WTC11 (cell line): ENCODE data around the gene MT1B. TPM values are rescaled to one million over a fixed set of nuclear protein-coding genes. Genes with fewer than 3 reads are reported as not detected.
A peak's percentile ranks its signal among the peaks of the same experiment; 100 is the strongest.

Source experiments
- ATAC-seq: fragments of 200-7000 bp; cut with Tn5 transposase; 2 replicates; pipeline ENCODE4 v1.10.0; 2021; ENCODE audit warnings: mild to moderate bottlenecking, moderate library complexity
- CTCF ChIA-PET: fragments of 300-600 bp; sonication (Branson Sonifier 250); formaldehyde crosslinking; loops from one replicate; lab custom pipeline; 2021; ENCODE audit warnings: antibody characterized with exemption; lab: Charles Lee
- POLR2A ChIA-PET: fragments of 350-600 bp; sonication (Branson Sonifier 250); formaldehyde crosslinking; loops from one replicate; lab custom pipeline; 2021; ENCODE audit warnings: antibody characterized with exemption; lab: Charles Lee
- DNase-seq: peaks from one replicate; pipeline ENCODE4 v3.0.0; 2021; ENCODE audit warnings: low spot score
- H3K27ac Mint-ChIP-seq: 2 replicates; pipeline ENCODE4 v1.8.0; 2021; ENCODE audit warnings: mixed read lengths
- H3K27me3 Mint-ChIP-seq: 2 replicates; pipeline ENCODE4 v1.8.0; 2021; ENCODE audit warnings: low read depth, mild to moderate bottlenecking, moderate library complexity, mixed read lengths
- H3K36me3 Mint-ChIP-seq: 2 replicates; pipeline ENCODE4 v1.8.0; 2021; ENCODE audit warnings: mixed read lengths
- H3K4me1 Mint-ChIP-seq: 2 replicates; pipeline ENCODE4 v1.8.0; 2022; ENCODE audit warnings: mixed read lengths
- H3K4me3 Mint-ChIP-seq: 2 replicates; pipeline ENCODE4 v1.8.0; 2021; ENCODE audit warnings: mild to moderate bottlenecking, moderate library complexity, mixed read lengths
- H3K9me3 Mint-ChIP-seq: 2 replicates; pipeline ENCODE4 v1.8.0; 2021; ENCODE audit warnings: mixed read lengths
- GABPB1 ChIP-seq: sonication (generic); formaldehyde crosslinking; IDR thresholded peaks from 2 replicates; pipeline ENCODE4 v1.8.1; 2023; ENCODE audit warnings: mild to moderate bottlenecking, missing genetic modification reagents
- HMGA2 ChIP-seq: fragments of 250-450 bp; sonication (Bioruptor Pico); IDR thresholded peaks from 2 replicates; pipeline ENCODE4 v1.4.0; 2021; ENCODE audit warnings: mild to moderate bottlenecking, moderate library complexity
- IRF2 ChIP-seq: sonication (generic); formaldehyde crosslinking; IDR thresholded peaks from 2 replicates; pipeline ENCODE4 v1.8.0; 2022; ENCODE audit warnings: low read depth, missing genetic modification reagents, borderline replicate concordance
- JAZF1 ChIP-seq: fragments of 250-450 bp; sonication (Bioruptor Pico); IDR thresholded peaks from 2 replicates; pipeline ENCODE4 v1.9.0; 2021; ENCODE audit warnings: moderate library complexity, mild to moderate bottlenecking, inconsistent platforms
- MYBL2 ChIP-seq: sonication (generic); formaldehyde crosslinking; IDR thresholded peaks from 2 replicates; pipeline ENCODE4 v1.8.1; 2023; ENCODE audit warnings: mild to moderate bottlenecking, moderate library complexity, missing genetic modification reagents
- NFATC4 ChIP-seq: fragments of 250-450 bp; sonication (Bioruptor Pico); IDR thresholded peaks from 2 replicates; pipeline ENCODE4 v1.9.0; 2021; ENCODE audit warnings: mild to moderate bottlenecking
- NFYB ChIP-seq: sonication (generic); formaldehyde crosslinking; conservative IDR thresholded peaks from 2 replicates; pipeline ENCODE4 v1.8.0; 2022; ENCODE audit warnings: low read depth, missing genetic modification reagents
- TEAD4 ChIP-seq: sonication (generic); formaldehyde crosslinking; IDR thresholded peaks from 2 replicates; pipeline ENCODE4 v1.8.0; 2022; ENCODE audit warnings: mild to moderate bottlenecking, missing genetic modification reagents
- ZNF121 ChIP-seq: sonication (generic); formaldehyde crosslinking; IDR thresholded peaks from 2 replicates; pipeline ENCODE4 v1.8.0; 2023; ENCODE audit warnings: missing genetic modification reagents
- ZNF423 ChIP-seq: fragments of 250-450 bp; sonication (Bioruptor Pico); IDR thresholded peaks from 2 replicates; pipeline ENCODE4 v2.1.2; 2022; ENCODE audit warnings: mild to moderate bottlenecking, moderate library complexity
- total RNA-seq: library from RNA; stranded (reverse); gene quantifications from 3 replicates; pipeline ENCODE4 v1.2.3, GENCODE V29; 2021
- TF ChIP-seq, protein P1 (sequence below): sonication (generic); formaldehyde crosslinking; IDR thresholded peaks from 2 replicates; pipeline ENCODE4 v1.8.0; 2022; ENCODE audit warnings: mild to moderate bottlenecking, missing genetic modification reagents
- TF ChIP-seq, protein P2 (sequence below): sonication (generic); formaldehyde crosslinking; IDR thresholded peaks from 2 replicates; pipeline ENCODE4 v1.8.0; 2022; ENCODE audit warnings: missing genetic modification reagents
- TF ChIP-seq, protein P3 (sequence below): sonication (generic); formaldehyde crosslinking; IDR thresholded peaks from 2 replicates; pipeline ENCODE4 v1.8.1; 2022; ENCODE audit warnings: missing genetic modification reagents, borderline replicate concordance
- TF ChIP-seq, protein P4 (sequence below): sonication (generic); formaldehyde crosslinking; IDR thresholded peaks from 2 replicates; pipeline ENCODE4 v1.8.1; 2023; ENCODE audit warnings: mild to moderate bottlenecking, missing genetic modification reagents, borderline replicate concordance
- TF ChIP-seq, protein P5 (sequence below): sonication (generic); formaldehyde crosslinking; IDR thresholded peaks from 2 replicates; pipeline ENCODE4 v1.8.1; 2023; ENCODE audit warnings: mild to moderate bottlenecking, missing genetic modification reagents, moderate library complexity
- TF ChIP-seq, protein P6 (sequence below): sonication (generic); formaldehyde crosslinking; IDR thresholded peaks from 2 replicates; pipeline ENCODE4 v1.8.1; 2022; ENCODE audit warnings: low read depth, mild to moderate bottlenecking, moderate library complexity, missing genetic modification reagents, borderline replicate concordance
- TF ChIP-seq, protein P7 (sequence below): fragments of 200-600 bp; IDR thresholded peaks from 2 replicates; pipeline ENCODE4 v1.8.0; 2022; ENCODE audit warnings: antibody characterized with exemption

MT1B gene
- total RNA-seq, 1 experiment from 2014 or later = not detected

DNA sequence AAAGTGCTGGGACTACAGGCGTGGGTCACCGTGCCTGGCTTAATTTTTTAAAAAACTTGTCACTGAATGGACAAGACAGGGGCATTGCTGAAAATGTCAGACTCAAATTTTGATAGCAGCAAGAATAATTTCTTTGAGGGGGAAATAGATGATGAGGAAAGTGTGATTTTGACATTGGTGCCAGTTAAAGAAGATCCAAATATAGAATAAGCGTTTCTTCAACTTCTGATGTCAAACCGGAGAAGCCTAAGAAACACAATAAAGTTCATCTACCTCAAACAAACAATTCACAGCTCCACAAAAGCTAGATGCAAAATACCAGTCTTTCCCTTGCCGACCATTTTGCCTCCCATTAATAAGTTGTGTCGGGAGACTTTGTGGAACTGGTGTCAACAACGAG, 35.1 kb downstream of the MT1B start:
- TF ChIP-seq, protein P1, sequence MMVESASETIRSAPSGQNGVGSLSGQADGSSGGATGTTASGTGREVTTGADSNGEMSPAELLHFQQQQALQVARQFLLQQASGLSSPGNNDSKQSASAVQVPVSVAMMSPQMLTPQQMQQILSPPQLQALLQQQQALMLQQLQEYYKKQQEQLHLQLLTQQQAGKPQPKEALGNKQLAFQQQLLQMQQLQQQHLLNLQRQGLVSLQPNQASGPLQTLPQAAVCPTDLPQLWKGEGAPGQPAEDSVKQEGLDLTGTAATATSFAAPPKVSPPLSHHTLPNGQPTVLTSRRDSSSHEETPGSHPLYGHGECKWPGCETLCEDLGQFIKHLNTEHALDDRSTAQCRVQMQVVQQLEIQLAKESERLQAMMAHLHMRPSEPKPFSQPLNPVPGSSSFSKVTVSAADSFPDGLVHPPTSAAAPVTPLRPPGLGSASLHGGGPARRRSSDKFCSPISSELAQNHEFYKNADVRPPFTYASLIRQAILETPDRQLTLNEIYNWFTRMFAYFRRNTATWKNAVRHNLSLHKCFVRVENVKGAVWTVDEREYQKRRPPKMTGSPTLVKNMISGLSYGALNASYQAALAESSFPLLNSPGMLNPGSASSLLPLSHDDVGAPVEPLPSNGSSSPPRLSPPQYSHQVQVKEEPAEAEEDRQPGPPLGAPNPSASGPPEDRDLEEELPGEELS = no peak
- TF ChIP-seq JAZF1 (CRISPR knock-in tag) = no peak
- TF ChIP-seq, protein P2, sequence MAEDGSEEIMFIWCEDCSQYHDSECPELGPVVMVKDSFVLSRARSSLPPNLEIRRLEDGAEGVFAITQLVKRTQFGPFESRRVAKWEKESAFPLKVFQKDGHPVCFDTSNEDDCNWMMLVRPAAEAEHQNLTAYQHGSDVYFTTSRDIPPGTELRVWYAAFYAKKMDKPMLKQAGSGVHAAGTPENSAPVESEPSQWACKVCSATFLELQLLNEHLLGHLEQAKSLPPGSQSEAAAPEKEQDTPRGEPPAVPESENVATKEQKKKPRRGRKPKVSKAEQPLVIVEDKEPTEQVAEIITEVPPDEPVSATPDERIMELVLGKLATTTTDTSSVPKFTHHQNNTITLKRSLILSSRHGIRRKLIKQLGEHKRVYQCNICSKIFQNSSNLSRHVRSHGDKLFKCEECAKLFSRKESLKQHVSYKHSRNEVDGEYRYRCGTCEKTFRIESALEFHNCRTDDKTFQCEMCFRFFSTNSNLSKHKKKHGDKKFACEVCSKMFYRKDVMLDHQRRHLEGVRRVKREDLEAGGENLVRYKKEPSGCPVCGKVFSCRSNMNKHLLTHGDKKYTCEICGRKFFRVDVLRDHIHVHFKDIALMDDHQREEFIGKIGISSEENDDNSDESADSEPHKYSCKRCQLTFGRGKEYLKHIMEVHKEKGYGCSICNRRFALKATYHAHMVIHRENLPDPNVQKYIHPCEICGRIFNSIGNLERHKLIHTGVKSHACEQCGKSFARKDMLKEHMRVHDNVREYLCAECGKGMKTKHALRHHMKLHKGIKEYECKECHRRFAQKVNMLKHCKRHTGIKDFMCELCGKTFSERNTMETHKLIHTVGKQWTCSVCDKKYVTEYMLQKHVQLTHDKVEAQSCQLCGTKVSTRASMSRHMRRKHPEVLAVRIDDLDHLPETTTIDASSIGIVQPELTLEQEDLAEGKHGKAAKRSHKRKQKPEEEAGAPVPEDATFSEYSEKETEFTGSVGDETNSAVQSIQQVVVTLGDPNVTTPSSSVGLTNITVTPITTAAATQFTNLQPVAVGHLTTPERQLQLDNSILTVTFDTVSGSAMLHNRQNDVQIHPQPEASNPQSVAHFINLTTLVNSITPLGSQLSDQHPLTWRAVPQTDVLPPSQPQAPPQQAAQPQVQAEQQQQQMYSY (CRISPR knock-in tag) = no peak
- TF ChIP-seq MYBL2 (CRISPR knock-in tag) = no peak
- TF ChIP-seq GABPB1 (CRISPR knock-in tag) = no peak
- TF ChIP-seq NFYB (CRISPR knock-in tag) = no peak
- TF ChIP-seq, all 79 proteins: peak for 0
- peaks cover 30% of the 10 kb centered on the region for H3K36me3 Mint-ChIP-seq
- H3K9me3 Mint-ChIP-seq = peaks cover 16% of the 10 kb centered on the region
- H3K4me1 Mint-ChIP-seq = peaks cover 21% of the 10 kb centered on the region
- peaks cover 5% of the 10 kb centered on the region for H3K27me3 Mint-ChIP-seq
- CTCF ChIA-PET = no interaction called here
- POLR2A ChIA-PET = interaction anchor here (0.7 to 1.8 kb wide), 3 partner anchors 11 to 246 kb away, joined by 4 to 5 read pairs (median 4); partner anchors contain the start of gene MT1E
- H3K27ac Mint-ChIP-seq = no peak overlapping the region
- H3K4me3 Mint-ChIP-seq = no peak overlapping the region
- ATAC-seq (no peak), DNase-seq (no peak)

DNA sequence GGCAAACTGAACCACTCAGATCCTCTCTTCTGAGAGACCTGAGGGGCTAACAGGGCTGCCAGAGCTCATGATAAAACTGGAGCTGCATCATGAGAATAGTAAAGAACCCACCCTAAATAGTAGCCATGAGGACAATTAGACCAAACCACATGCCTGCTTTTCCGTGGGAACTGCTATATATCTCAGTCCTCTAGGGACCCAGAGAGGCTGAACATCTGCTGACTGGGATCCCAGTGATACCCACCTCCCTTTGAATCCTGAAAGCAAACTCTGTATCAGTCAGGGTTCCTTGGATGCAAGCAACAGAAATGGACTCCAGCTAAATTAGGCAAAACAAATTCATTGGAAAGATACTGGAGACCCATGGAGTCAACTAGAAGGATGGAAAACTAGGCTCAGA, 37.1 kb downstream of the MT1B start:
- Mint-ChIP-seq H3K4me1 (peaks cover 15% of the 10 kb centered on the region), H3K36me3 (peaks cover 23% of the 10 kb centered on the region), H3K4me3 (no peak overlapping the region), H3K27me3 (peaks cover 2% of the 10 kb centered on the region; the same call in 1 of the 2 replicates), H3K27ac (no peak overlapping the region), H3K9me3 (peaks cover 16% of the 10 kb centered on the region)
- POLR2A ChIA-PET = no interaction called here
- peak; percentile 33; the same call in 1 of the 2 replicates for ATAC-seq
- CTCF ChIA-PET = interaction anchor here (0.9 to 2.3 kb wide), 2 partner anchors 13 to 15 kb away, joined by 3 to 8 read pairs; no protein-coding TSS in a partner anchor
- no peak for TF ChIP-seq NFATC4 (CRISPR knock-in tag)
- no peak for DNase-seq

DNA sequence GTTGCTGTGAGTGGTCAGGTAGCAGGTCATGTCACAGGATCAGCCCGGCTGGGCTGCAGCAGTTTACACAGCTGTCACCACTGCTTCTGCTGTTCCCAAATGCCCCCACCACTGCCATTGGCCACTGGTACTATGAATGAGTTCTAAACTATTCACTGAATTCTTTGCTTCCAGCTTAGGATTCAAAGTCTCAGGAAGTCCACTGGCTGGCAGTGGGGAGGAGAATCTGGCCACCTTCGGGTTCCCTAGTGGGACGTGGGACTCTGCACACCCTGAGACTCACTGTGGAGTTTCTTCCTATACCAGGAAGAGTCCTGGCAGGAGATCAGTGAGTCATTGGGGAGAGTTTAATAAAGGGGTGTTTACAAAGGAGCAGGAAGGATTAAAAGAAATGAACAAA, 37.5 kb downstream of the MT1B start:
- Mint-ChIP-seq H3K9me3 (peaks cover 16% of the 10 kb centered on the region), H3K4me3 (no peak overlapping the region), H3K36me3 (peaks cover 19% of the 10 kb centered on the region), H3K27me3 (peaks cover 2% of the 10 kb centered on the region; the same call in 1 of the 2 replicates), H3K4me1 (peaks cover 11% of the 10 kb centered on the region), H3K27ac (no peak overlapping the region)
- ChIA-PET POLR2A (no interaction called here), CTCF (interaction anchor here (0.9 to 2.3 kb wide), 2 partner anchors 13 to 16 kb away, joined by 3 to 8 read pairs; no protein-coding TSS in a partner anchor)
- ATAC-seq (no peak), DNase-seq (no peak)
- TF ChIP-seq ZNF423 = no peak
- TF ChIP-seq, protein P3, sequence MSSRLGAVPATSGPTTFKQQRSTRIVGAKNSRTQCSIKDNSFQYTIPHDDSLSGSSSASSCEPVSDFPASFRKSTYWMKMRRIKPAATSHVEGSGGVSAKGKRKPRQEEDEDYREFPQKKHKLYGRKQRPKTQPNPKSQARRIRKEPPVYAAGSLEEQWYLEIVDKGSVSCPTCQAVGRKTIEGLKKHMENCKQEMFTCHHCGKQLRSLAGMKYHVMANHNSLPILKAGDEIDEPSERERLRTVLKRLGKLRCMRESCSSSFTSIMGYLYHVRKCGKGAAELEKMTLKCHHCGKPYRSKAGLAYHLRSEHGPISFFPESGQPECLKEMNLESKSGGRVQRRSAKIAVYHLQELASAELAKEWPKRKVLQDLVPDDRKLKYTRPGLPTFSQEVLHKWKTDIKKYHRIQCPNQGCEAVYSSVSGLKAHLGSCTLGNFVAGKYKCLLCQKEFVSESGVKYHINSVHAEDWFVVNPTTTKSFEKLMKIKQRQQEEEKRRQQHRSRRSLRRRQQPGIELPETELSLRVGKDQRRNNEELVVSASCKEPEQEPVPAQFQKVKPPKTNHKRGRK (CRISPR knock-in tag) = no peak
- TF ChIP-seq, protein P4, sequence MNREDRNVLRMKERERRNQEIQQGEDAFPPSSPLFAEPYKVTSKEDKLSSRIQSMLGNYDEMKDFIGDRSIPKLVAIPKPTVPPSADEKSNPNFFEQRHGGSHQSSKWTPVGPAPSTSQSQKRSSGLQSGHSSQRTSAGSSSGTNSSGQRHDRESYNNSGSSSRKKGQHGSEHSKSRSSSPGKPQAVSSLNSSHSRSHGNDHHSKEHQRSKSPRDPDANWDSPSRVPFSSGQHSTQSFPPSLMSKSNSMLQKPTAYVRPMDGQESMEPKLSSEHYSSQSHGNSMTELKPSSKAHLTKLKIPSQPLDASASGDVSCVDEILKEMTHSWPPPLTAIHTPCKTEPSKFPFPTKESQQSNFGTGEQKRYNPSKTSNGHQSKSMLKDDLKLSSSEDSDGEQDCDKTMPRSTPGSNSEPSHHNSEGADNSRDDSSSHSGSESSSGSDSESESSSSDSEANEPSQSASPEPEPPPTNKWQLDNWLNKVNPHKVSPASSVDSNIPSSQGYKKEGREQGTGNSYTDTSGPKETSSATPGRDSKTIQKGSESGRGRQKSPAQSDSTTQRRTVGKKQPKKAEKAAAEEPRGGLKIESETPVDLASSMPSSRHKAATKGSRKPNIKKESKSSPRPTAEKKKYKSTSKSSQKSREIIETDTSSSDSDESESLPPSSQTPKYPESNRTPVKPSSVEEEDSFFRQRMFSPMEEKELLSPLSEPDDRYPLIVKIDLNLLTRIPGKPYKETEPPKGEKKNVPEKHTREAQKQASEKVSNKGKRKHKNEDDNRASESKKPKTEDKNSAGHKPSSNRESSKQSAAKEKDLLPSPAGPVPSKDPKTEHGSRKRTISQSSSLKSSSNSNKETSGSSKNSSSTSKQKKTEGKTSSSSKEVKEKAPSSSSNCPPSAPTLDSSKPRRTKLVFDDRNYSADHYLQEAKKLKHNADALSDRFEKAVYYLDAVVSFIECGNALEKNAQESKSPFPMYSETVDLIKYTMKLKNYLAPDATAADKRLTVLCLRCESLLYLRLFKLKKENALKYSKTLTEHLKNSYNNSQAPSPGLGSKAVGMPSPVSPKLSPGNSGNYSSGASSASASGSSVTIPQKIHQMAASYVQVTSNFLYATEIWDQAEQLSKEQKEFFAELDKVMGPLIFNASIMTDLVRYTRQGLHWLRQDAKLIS (CRISPR knock-in tag) = no peak
- TF ChIP-seq, protein P5, sequence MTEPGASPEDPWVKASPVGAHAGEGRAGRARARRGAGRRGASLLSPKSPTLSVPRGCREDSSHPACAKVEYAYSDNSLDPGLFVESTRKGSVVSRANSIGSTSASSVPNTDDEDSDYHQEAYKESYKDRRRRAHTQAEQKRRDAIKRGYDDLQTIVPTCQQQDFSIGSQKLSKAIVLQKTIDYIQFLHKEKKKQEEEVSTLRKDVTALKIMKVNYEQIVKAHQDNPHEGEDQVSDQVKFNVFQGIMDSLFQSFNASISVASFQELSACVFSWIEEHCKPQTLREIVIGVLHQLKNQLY (CRISPR knock-in tag) = no peak
- TF ChIP-seq, protein P6, sequence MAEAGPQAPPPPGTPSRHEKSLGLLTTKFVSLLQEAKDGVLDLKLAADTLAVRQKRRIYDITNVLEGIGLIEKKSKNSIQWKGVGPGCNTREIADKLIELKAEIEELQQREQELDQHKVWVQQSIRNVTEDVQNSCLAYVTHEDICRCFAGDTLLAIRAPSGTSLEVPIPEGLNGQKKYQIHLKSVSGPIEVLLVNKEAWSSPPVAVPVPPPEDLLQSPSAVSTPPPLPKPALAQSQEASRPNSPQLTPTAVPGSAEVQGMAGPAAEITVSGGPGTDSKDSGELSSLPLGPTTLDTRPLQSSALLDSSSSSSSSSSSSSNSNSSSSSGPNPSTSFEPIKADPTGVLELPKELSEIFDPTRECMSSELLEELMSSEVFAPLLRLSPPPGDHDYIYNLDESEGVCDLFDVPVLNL (CRISPR knock-in tag) = no peak
- TF ChIP-seq HMGA2 (CRISPR knock-in tag) = no peak
- no peak for TF ChIP-seq ZNF121 (CRISPR knock-in tag)
- TF ChIP-seq TEAD4 = no peak
- TF ChIP-seq IRF2 (CRISPR knock-in tag) = no peak
- TF ChIP-seq, protein P7, sequence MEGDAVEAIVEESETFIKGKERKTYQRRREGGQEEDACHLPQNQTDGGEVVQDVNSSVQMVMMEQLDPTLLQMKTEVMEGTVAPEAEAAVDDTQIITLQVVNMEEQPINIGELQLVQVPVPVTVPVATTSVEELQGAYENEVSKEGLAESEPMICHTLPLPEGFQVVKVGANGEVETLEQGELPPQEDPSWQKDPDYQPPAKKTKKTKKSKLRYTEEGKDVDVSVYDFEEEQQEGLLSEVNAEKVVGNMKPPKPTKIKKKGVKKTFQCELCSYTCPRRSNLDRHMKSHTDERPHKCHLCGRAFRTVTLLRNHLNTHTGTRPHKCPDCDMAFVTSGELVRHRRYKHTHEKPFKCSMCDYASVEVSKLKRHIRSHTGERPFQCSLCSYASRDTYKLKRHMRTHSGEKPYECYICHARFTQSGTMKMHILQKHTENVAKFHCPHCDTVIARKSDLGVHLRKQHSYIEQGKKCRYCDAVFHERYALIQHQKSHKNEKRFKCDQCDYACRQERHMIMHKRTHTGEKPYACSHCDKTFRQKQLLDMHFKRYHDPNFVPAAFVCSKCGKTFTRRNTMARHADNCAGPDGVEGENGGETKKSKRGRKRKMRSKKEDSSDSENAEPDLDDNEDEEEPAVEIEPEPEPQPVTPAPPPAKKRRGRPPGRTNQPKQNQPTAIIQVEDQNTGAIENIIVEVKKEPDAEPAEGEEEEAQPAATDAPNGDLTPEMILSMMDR = no peak
